ENCODE results near the gene ZSCAN21.

ZSCAN21 gene

GRCh38 chr7:100101016-100101862 is 51.7 kb downstream of the ZSCAN21 start, which contains the start of the genes AP4M1 and MCM7:
AP4M1 (plus strand) TSS chr7:100101643; CDS start chr7:100101715, 72 bp downstream.
MCM7 (minus strand) TSS chr7:100101397; CDS start chr7:100101294, 103 bp downstream.
- FAIRE-seq: no peak

GRCh38 chr7:100102950-100103840 is 53.6 kb downstream of the ZSCAN21 start:
- FAIRE-seq: no peak

GRCh38 chr7:100105534-100105933 is 56.0 kb downstream of the ZSCAN21 start:
- FAIRE-seq: no peak

- no peak for FAIRE-seq
Measured at GRCh38 chr7:100106633-100107032, 57.1 kb downstream of the ZSCAN21 start.

- no peak for FAIRE-seq
Measured at GRCh38 chr7:100107125-100107737, 57.7 kb downstream of the ZSCAN21 start.

- FAIRE-seq: no peak
Measured at GRCh38 chr7:100107890-100108289, 58.3 kb downstream of the ZSCAN21 start.

GRCh38 chr7:100109521-100110163 is 60.1 kb downstream of the ZSCAN21 start:
- no peak for FAIRE-seq

- FAIRE-seq: no peak
Measured at GRCh38 chr7:100111156-100111555, 61.6 kb downstream of the ZSCAN21 start.

- FAIRE-seq: no peak
Measured at GRCh38 chr7:100111914-100112313, 62.3 kb downstream of the ZSCAN21 start.

All from islet of Langerhans (tissue), 1 donor.